Measurements from ENCODE around the gene SART3.
"Not testable (repeated sequence)": the region's sequence is repeated elsewhere in the genome, so short reads cannot be mapped to it uniquely, and the experiment has no call there.

Gene SART3

DNA sequence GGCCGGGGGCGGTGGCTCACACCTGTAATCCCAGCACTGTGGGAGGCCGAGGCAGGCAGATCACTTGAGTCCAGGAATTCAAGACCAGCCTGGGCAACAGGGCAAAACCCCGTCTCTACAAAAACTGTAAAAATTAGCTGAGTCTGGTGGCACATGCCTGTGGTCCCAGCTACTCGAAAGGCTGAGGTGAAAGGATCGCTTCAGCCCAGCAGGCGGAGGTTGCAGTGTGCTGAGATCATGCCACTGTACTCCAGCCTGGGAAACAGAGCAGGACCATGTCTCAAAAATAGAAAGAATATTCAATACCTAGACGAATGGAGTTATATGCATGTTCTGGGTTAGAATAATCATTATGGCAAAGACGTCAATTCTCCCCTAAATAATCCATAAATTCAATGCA is 5.6 kb downstream of the SART3 start:
- peaks cover 58% of the 10 kb centered on the region for H3K4me1 Mint-ChIP-seq

DNA sequence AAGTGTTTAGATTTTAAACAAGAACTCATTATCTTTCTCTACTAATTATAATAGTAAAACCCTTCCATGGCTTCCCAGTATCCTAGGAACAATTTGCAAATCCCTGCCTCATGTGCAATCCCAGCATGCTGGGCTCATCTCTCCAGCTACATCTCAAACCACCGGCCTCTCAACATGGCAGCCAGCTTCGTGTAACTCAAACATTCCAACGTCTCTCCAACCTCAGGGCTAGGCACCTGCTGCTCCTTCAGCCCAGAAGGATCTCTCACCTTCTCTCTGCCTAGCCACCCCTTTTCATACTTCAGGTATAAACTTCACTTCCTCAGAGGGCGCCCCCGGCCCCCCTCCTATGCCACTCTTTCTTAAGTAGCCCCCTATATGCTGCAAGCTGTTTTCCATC is 7.2 kb downstream of the SART3 start:
- Mint-ChIP-seq H3K36me3 (peaks cover 10% of the 10 kb centered on the region), H3K4me3 (peak overlapping the region; percentile 1), H3K9me3 (no peaks in the 10 kb centered on the region), H3K27ac (no peak overlapping the region), H3K4me1 (peaks cover 50% of the 10 kb centered on the region), H3K27me3 (no peaks in the 10 kb centered on the region)
- ATAC-seq (ENCODE audit: low read depth) (no peak), DNase-seq (ENCODE audit: low spot score in 2 of 2) (peak in 1 of 2 donors; percentile 4)

More for the DNA sequence above, 5.6 kb downstream of the SART3 start:
- not testable (repeated sequence) for H3K36me3 Mint-ChIP-seq; H3K4me3 Mint-ChIP-seq; H3K27ac Mint-ChIP-seq; ATAC-seq (ENCODE audit: low read depth); H3K9me3 Mint-ChIP-seq; H3K27me3 Mint-ChIP-seq
- DNase-seq (ENCODE audit: low spot score in 2 of 2) = peak in 1 of 2 donors; percentile 2

DNA sequence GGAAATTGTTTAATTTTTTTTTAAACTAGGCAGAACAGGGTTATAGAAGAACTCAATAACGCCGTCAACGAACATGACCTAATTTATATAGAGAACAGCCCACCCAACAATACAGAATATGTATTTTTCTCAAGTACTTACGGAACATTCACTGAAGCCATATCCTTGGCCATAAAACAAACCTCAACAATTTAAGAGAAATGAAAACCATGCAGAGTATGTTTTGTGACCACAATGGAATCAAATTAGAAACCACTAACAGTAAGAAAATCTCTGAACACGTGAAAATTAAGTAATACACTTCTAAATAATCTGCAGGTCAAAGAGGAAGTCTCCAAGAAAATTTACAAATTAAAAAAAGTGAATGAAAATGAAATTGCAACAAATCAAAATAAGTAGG is 9.4 kb downstream of the SART3 start:
- H3K27ac Mint-ChIP-seq = no peak overlapping the region
- peaks cover 15% of the 10 kb centered on the region for H3K36me3 Mint-ChIP-seq
- no peaks in the 10 kb centered on the region for H3K27me3 Mint-ChIP-seq
- H3K9me3 Mint-ChIP-seq = no peaks in the 10 kb centered on the region
- peaks cover 41% of the 10 kb centered on the region for H3K4me1 Mint-ChIP-seq
- DNase-seq (ENCODE audit: low spot score in 2 of 2) = no peak
- H3K4me3 Mint-ChIP-seq = peak overlapping the region; percentile 39
- no peak for ATAC-seq (ENCODE audit: low read depth)

DNA sequence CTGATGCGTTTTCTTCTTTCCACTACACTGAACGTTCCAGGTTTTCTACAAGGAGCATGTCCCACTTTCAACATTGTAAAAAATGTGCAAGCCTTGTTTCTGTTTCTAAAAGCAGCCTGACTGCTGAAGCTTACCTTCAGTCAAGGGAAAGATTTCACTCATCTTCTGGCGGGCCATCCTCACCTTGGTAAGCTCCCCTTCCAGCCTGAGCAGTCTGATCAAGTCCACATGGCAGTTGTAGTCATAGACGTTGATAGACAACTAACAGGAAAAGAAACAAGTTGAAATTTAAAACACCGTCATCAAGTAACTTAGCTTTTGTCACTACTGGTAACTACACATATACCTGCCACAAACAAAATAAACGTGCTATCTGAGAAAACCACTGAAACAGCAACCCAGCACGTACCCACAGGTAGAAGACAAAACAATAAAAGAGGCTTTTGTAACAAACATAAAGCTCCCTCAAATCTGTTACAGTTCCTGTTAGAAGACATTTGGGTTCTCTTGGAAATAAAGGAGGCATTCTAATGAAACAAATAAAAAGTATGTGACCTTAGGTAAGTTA is 11.9 kb downstream of the SART3 start:
- Mint-ChIP-seq H3K4me3 (no peak overlapping the region), H3K27ac (no peak overlapping the region), H3K9me3 (no peaks in the 10 kb centered on the region), H3K4me1 (peaks cover 38% of the 10 kb centered on the region), H3K27me3 (no peaks in the 10 kb centered on the region), H3K36me3 (peaks cover 25% of the 10 kb centered on the region)
- peak in 1 of 2 donors; percentile 3 for DNase-seq (ENCODE audit: low spot score in 2 of 2)
- no peak for ATAC-seq (ENCODE audit: low read depth)

DNA sequence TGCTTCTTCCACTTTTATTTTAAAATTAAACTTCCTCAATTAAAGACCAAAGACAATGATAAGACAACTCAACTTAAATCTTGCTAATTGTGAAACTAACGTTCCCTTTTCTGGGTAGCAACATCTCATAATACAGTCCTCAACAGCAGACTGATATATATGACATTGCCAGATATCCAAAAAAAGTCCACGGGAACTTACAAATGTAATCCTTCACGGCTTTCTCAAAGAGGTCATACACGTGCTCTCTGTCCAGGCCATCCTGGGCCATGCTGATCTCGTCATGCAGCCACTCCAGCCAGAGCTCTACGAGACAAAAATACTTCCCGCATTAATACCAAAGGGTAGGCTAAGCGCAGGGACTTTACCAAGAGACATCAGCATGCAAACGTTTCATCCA is 13.3 kb downstream of the SART3 start:
- Mint-ChIP-seq H3K9me3 (no peaks in the 10 kb centered on the region), H3K27me3 (no peaks in the 10 kb centered on the region), H3K36me3 (peaks cover 31% of the 10 kb centered on the region), H3K27ac (peak overlapping the region; percentile 47), H3K4me3 (no peak overlapping the region), H3K4me1 (peaks cover 33% of the 10 kb centered on the region)
- peak in 1 of 2 donors; percentile 3 for DNase-seq (ENCODE audit: low spot score in 2 of 2)
- no peak for ATAC-seq (ENCODE audit: low read depth)

DNA sequence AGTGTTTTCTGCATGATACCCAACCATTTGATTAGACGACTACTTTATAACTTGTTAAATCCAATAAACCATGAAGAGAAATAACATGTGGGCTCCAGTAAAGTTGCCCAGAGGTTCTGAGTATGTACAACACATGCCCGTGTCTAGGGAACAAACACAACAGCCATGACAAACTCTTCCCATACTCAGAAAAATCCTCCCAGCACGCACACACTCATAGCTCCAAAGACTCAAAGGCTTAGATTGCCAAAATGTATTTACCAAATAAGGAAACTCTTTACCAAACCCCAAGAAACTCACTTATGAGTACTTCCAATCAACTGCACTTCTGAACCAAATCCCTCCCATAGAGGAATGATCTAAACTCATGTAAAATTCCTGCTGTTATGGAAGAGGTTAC is 17.3 kb downstream of the SART3 start:
- peaks cover 30% of the 10 kb centered on the region for H3K36me3 Mint-ChIP-seq
- peaks cover 22% of the 10 kb centered on the region for H3K4me1 Mint-ChIP-seq

DNA sequence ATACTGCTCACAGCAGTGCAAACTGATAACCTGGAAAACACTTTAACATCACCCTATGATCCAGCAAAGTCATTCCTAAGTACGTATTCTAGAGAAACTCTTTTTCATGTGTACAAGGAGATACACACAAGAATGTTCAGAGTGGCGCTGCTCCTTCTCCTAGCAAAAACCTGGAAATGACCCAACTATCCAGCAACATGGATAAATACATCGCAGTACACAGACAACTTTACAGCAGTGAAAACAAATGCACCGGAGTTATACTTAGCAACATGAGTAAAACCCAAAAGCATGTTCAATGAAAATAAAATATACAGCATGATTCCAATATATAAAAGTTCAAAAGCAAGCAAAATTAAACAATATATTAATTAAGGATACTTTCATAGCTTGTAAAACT is 18.7 kb downstream of the SART3 start:
- ATAC-seq (ENCODE audit: low read depth) = no peak
- H3K9me3 Mint-ChIP-seq = no peaks in the 10 kb centered on the region
- H3K4me3 Mint-ChIP-seq = peak overlapping the region; percentile 5
- H3K4me1 Mint-ChIP-seq = peaks cover 22% of the 10 kb centered on the region
- H3K27me3 Mint-ChIP-seq = no peaks in the 10 kb centered on the region
- H3K27ac Mint-ChIP-seq = peak overlapping the region; percentile 90
- no peak for DNase-seq (ENCODE audit: low spot score in 2 of 2)
- H3K36me3 Mint-ChIP-seq = peaks cover 30% of the 10 kb centered on the region

More for the DNA sequence above, 17.3 kb downstream of the SART3 start:
- Mint-ChIP-seq H3K27ac (no peak overlapping the region), H3K27me3 (no peaks in the 10 kb centered on the region), H3K4me3 (no peak overlapping the region), H3K9me3 (no peaks in the 10 kb centered on the region)
- no peak for DNase-seq (ENCODE audit: low spot score in 2 of 2)
- ATAC-seq (ENCODE audit: low read depth) = no peak

DNA sequence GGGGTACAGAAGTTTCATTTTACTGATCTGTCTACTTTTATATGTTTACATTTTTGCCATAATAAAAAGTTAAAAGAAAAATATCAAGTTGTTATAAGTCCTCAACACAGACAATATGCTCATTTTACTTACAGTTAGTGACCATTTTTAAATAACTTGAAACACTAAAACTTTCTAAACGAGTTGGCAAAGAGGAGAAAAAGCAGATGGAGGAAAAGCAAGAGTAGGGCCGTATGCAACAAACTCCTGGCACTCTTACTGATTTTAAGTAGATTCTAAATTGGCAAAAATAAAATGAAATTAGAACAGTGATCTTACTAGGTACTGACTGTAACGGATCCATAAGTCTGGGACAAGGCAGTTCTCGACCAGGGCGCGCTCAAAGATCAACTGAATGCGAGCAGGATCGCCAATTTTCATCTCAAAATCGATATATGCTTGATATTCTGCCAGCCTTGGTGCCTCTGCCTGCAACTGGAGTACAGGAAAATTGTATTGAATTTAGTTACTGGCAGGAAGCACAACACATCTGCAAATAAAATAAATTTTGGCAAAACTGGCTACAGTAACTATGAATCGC is 22.3 kb downstream of the SART3 start:
- H3K4me1 Mint-ChIP-seq = peaks cover 15% of the 10 kb centered on the region
- peaks cover 27% of the 10 kb centered on the region for H3K36me3 Mint-ChIP-seq
- no peak for ATAC-seq (ENCODE audit: low read depth)

DNA sequence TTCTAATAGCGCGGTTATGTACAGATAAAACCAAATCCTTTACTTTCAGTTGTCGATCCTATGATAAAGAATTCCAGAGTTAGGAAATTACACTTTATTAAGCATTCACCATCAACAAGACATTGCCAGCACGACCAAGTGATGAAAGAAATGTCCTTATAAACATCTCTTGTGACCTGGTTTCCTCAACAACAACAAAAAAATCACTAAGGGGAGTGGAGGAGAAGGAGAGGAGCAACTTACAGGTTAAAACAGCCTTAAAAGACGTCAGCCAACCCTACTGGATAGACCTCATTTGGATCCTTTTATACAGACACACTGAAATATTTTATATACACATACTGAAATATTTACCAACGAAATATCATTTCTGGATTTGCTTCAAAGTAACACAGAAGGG is 22.8 kb downstream of the SART3 start:
- DNase-seq (ENCODE audit: low spot score in 2 of 2) (no peak), ATAC-seq (ENCODE audit: low read depth) (no peak)
- Mint-ChIP-seq H3K9me3 (no peaks in the 10 kb centered on the region), H3K27me3 (no peaks in the 10 kb centered on the region), H3K4me1 (peaks cover 12% of the 10 kb centered on the region), H3K4me3 (no peak overlapping the region), H3K27ac (peak overlapping the region; percentile 20), H3K36me3 (peaks cover 23% of the 10 kb centered on the region)

More for the DNA sequence above, 22.3 kb downstream of the SART3 start:
- Mint-ChIP-seq H3K9me3 (no peaks in the 10 kb centered on the region), H3K27me3 (no peaks in the 10 kb centered on the region), H3K27ac (peak overlapping the region; percentile 42), H3K4me3 (no peak overlapping the region)
- DNase-seq (ENCODE audit: low spot score in 2 of 2) = no peak

DNA sequence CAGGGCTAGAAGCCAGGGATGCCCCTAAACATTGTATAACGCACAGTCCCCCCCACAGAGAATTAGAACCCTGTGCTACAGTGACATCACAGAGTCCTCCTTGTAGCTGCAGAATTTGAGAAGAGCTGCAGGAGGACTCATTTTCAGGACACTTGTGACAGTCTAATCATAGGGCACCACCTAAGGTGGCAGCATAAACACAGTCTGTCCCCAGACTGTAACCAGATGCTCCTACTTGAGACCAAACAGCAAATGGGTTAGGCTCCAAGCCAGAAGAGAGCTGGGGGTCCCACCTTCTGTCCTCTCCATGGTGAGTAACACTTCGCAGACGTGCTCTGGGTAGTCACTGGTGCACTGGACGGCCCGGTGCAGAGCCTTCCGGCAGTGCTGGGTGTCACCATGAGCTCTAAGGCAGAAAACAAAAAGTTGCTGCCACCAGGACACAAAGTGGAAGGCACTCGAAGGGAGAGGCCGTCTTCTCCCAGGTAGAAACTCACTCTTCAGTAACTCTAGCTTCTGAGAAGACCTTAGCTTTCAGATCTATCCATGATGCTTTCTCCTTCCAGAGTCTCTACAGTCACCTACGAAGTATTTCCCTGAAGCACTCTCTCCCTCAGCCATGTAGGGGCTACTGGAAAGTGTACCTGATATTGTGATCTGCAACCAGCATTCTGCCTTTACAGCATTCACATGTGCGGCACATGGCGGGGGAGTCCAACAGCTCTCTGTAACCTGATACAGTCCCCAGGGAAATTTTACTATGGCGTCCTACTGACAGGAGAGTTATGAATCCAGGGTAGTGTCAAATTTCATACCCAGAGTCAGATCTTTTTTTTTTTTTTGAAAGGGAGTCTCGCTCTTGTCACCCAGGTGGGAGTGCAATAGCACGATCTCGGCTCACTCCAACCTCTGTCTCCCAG is 28.8 kb downstream of the SART3 start:
- Mint-ChIP-seq H3K36me3 (peaks cover 33% of the 10 kb centered on the region), H3K27me3 (no peaks in the 10 kb centered on the region), H3K4me3 (no peak overlapping the region), H3K27ac (no peak overlapping the region), H3K9me3 (no peaks in the 10 kb centered on the region), H3K4me1 (peaks cover 2% of the 10 kb centered on the region)
- ATAC-seq (ENCODE audit: low read depth) (no peak), DNase-seq (ENCODE audit: low spot score in 2 of 2) (no peak)

DNA sequence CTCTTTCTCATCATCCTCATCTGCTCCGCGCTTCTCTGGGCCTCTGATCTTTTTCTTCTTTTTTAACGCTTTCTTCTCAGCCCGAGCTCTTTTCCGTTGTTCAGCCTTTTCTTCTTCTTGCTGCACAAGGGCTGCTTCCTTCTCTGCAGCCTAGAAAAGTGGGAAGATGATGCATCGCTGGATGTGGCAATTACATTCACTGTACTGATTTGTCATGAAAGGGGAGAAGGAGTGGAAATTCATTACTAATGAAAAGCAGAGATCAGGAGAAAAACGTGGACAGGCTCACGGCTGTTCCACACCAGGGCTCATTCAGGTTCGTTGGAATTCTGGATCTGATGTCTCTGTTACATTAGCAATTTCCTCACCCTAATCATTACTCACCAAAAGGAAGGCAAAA is 30.8 kb downstream of the SART3 start:
- H3K36me3 Mint-ChIP-seq = peaks cover 35% of the 10 kb centered on the region
- H3K4me3 Mint-ChIP-seq = no peak overlapping the region
- peaks cover 3% of the 10 kb centered on the region for H3K4me1 Mint-ChIP-seq
- H3K9me3 Mint-ChIP-seq = no peaks in the 10 kb centered on the region
- no peak for ATAC-seq (ENCODE audit: low read depth)
- H3K27ac Mint-ChIP-seq = no peak overlapping the region
- no peaks in the 10 kb centered on the region for H3K27me3 Mint-ChIP-seq
- no peak for DNase-seq (ENCODE audit: low spot score in 2 of 2)

DNA sequence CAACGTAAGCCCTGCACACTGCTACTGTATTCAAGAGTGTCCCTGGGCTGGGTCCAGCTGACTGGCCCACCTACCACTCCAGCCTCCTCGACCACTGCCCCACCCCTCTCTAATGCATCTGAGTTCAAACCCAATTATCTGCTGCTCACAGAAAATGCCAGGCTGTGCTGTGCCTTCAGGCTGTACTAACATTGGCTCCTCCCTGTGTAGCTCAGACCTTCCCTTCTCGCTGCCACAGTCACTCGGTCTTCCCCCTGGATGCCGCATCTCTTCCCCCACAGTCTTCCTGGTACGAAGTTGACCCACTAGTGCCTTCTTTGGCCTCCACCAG is 33.8 kb downstream of the SART3 start:
- Mint-ChIP-seq H3K4me3 (no peak overlapping the region), H3K36me3 (peaks cover 41% of the 10 kb centered on the region), H3K27me3 (no peaks in the 10 kb centered on the region), H3K27ac (peak overlapping the region; percentile 85), H3K4me1 (peaks cover 3% of the 10 kb centered on the region), H3K9me3 (no peaks in the 10 kb centered on the region)
- DNase-seq (ENCODE audit: low spot score in 2 of 2) (no peak), ATAC-seq (ENCODE audit: low read depth) (no peak)

DNA sequence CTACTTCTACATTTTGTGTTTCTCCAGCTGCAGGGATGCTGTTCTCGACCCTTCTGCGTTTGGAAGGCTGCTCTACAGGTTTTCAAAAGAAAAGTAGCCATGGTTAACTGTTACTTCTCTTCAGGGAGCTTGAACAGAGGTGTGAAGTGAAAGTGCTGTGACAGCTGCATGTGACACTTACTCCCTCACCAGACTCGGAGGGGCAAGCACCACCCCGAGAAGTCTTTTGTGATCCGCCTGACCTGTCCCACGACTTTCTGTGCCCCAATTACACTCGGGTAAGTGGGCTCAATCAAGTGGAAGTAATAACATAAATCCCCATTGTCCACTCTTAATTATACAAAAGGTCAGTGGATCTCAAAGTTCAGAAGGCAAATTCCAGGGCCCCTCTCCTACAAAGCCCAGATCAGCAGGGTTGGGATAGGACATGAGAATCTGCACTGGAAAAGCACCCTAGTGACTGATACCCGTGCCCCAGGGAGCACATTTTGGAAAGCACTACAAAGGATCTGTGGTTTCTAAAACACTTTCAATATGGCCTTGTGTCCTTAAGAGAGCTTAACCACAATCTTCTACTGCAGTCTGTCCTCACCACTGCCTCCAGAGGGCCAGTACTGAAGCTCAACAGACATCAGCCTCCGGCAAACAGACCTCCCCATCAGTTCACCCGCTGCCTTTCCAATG is 34.3 kb downstream of the SART3 start:
- H3K36me3 Mint-ChIP-seq = peaks cover 45% of the 10 kb centered on the region
- H3K4me1 Mint-ChIP-seq = peaks cover 6% of the 10 kb centered on the region
- DNase-seq (ENCODE audit: low spot score in 2 of 2) = no peak
- no peak overlapping the region for H3K27ac Mint-ChIP-seq
- H3K27me3 Mint-ChIP-seq = no peaks in the 10 kb centered on the region
- no peaks in the 10 kb centered on the region for H3K9me3 Mint-ChIP-seq
- no peak for ATAC-seq (ENCODE audit: low read depth)
- H3K4me3 Mint-ChIP-seq = no peak overlapping the region

DNA sequence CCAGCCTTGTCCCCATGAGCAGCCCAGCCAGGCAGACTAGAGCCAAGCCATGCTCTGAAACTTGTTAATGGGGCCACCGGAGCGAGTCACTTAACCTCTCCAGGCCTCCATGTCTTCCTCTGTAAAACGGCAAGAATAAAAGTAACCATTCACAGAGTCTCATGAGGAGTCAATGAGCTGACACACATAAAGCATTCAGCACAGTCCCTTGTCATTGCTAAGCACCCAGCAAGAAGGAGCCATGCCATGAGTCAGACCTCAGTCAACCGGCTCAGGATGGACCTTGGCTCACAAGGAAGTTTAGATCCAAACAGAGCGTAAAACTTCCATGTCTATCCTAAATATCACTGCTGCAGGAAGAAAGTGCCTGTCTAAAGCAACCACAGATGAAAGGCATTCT is 35.3 kb downstream of the SART3 start:
- Mint-ChIP-seq H3K4me1 (peaks cover 6% of the 10 kb centered on the region), H3K27me3 (no peaks in the 10 kb centered on the region), H3K36me3 (peaks cover 45% of the 10 kb centered on the region), H3K9me3 (no peaks in the 10 kb centered on the region), H3K27ac (peak overlapping the region; percentile 47), H3K4me3 (no peak overlapping the region)
- ATAC-seq (ENCODE audit: low read depth) (no peak), DNase-seq (ENCODE audit: low spot score in 2 of 2) (no peak)

Data from memory B cell (primary cell).